GM12864 (cell line): ENCODE results near the gene CCDC50.

ENCODE experiments used
- DNase-seq: peaks from one replicate; pipeline ENCODE4 v3.0.0-alpha.2; 2011; ENCODE audit warnings: low read depth
- H3K4me3 ChIP-seq: 2 replicates; pipeline ENCODE4 v1.5.1; 2011; ENCODE audit warnings: mild to moderate bottlenecking, low read depth, low read length, control low read depth
- CTCF ChIP-seq: IDR thresholded peaks from 2 replicates; pipeline ENCODE4 v1.5.1; 2011; ENCODE audit warnings: low read depth, mild to moderate bottlenecking, moderate library complexity, low read length, control low read depth, inconsistent platforms; ENCODE audit errors: missing control alignments

The CCDC50 gene

DNA sequence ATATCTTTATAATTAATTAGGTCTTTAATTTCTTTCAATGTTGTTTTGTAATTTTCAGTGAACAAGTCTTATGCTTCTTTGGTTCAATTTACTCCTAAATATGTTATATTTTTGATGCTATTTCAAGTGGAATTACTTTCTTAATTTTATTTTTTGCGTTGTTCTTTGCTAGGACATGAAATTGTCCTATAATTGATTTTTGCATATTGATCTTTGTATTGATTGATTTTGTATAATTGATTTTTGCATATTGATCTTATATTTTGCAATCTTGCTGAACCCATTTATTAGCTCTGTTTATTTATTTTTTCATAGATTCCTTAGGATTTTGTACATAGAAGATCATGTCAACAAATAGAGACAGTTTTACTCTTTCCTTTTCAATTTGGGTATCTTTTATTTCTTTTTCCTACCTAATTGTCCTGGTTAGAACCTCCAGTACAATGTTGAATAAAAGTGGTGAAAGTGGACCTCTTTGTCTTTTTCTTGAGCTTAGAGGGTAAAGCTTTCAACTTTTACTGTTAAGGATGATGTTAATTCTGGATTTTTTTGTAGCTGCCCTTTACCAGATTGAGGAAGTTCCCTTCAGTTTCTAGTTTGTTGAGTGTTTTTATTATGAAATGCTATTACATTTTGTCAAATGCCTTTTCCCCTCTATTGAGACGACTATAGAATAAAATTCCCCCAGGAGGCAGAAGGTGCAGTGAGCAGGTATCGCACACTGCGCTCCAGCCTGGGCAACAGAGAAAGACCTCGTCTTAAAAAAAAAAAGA is 36.8 kb upstream of the CCDC50 start:
- no peak for DNase-seq
- H3K4me3 ChIP-seq, result no peak overlapping the region
- TF ChIP-seq CTCF, result no peak

- DNase-seq, result no peak
- no peak for TF ChIP-seq CTCF
- no peak overlapping the region for H3K4me3 ChIP-seq
Observed at GRCh38 chr3:191294291-191294690, 34.9 kb upstream of the CCDC50 start.

- H3K4me3 ChIP-seq, result no peak overlapping the region
- DNase-seq, result peak; percentile 87
- TF ChIP-seq CTCF, result no peak
Observed at GRCh38 chr3:191296041-191296541, 33.1 kb upstream of the CCDC50 start.

DNA sequence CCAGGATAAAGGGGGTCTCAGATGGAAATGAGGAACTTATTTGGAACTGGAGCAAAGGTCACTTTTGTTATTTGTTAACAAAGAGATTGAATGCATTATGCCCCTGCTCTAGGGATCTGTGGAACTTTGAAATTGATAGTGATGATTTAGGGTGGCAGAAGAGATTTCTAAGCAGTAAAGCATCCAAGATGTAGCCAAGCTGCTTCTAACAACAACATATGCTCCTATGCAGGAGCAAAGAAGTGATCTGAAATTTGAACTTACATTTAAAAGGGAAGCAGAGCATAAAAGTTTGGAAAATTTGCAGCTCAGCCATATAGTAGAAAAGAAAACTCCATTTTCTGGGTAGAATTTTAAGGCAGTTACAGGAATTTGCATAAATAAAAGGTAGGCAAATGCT is 30.3 kb upstream of the CCDC50 start:
- DNase-seq, result no peak
- no peak overlapping the region for H3K4me3 ChIP-seq
- no peak for TF ChIP-seq CTCF

DNA sequence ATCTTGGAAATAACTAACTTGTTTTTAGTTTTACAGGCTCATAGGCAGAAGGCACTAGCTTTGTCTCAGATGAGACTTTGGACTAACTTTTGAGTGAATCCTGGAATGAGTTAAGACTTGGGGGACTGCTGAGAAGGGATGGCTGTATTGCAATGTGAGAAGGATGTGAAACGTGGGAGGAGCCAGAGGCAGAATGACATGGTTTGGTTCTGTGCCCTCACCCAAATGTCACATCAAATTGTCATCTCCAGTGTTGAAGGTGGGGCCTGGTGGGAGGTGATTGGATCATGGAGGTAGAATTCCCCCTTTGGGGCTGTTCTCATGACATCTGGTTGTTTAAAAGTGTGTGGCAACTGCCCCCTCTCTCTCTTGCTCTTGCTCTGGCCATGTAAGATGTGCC is 28.8 kb upstream of the CCDC50 start:
- DNase-seq, result peak; percentile 35
- H3K4me3 ChIP-seq, result no peak overlapping the region
- no peak for TF ChIP-seq CTCF

DNA sequence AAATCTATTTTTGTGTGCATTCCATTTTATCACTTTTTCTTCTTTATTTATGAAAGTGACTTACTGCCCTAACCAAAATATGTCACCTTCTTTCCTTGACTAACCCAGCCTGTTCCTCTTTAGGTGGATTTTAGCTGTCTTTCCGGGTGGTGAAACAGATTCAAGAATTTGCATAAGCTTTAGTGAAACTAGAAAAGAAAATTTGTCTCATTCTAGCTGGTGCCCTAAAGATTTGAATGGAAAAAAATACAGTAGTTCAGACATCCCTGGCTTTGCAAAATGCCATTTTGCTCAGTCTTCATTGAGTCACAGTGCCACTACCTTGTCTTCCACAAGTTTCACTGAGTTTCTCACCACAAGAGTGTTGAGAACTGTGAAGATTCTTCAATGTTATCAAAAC is 28.2 kb upstream of the CCDC50 start:
- H3K4me3 ChIP-seq, result no peak overlapping the region
- no peak for TF ChIP-seq CTCF
- DNase-seq, result peak; percentile 78

DNA sequence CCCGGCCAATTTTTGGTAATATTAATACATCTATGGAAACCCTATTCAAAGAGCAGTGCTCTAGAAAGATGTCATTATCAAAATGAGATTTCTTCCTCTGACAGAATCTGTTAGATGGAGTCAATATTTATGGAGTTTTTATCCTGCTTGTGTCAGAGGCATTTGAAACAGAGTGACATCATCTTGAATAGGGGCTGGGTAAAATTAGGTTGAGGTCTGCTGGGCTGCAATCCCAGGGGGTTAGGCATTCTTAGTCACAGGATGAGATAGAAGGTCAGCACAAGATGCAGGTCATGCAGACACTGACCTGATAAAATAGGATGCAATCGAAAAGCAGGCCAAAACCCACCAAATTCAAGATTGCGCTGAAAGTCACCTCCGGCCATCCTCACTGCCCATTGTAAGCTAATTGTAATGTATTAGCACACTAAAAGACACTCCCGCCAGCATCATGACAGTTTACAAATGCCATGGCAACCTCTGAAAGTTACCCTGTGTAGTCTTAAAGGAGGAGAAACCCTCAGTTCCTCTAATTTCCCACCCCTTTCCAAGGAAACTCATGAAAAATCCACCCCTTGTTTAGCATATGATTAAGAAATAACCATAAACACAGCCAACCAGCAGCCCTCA is 27.3 kb upstream of the CCDC50 start:
- H3K4me3 ChIP-seq, result no peak overlapping the region
- no peak for TF ChIP-seq CTCF

More for the DNA sequence above, 27.3 kb upstream of the CCDC50 start:
- DNase-seq, result no peak
